Activated T-cell treated with anti-CD3 and anti-CD28 coated beads, Interleukin-2, amount 50 U/mL, for 24 hours (primary cell): ENCODE results near the gene SGPL1.
A peak's percentile ranks its signal among the peaks of the same experiment; 100 is the strongest.
"Not testable (repeated sequence)": the region's sequence is repeated elsewhere in the genome, so short reads cannot be mapped to it uniquely, and the experiment has no call there.

Experiments used
- DNase-seq: peaks from one replicate; pipeline ENCODE4 v3.0.0-alpha.2; 2020
- H3K27ac Mint-ChIP-seq: 2 replicates; pipeline ENCODE4 v1.8.0; 2020; ENCODE audit warnings: mild to moderate bottlenecking, mixed read lengths
- H3K27me3 Mint-ChIP-seq: 2 replicates; pipeline ENCODE4 v1.8.0; 2020; ENCODE audit warnings: mixed read lengths
- H3K36me3 Mint-ChIP-seq: 2 replicates; pipeline ENCODE4 v1.8.0; 2020; ENCODE audit warnings: low read depth, mixed read lengths
- H3K4me1 Mint-ChIP-seq: 2 replicates; pipeline ENCODE4 v1.8.0; 2020; ENCODE audit warnings: low read depth, mixed read lengths
- H3K4me3 Mint-ChIP-seq: 2 replicates; pipeline ENCODE4 v1.8.0; 2020; ENCODE audit warnings: mild to moderate bottlenecking, moderate library complexity, mixed read lengths
- H3K9me3 Mint-ChIP-seq: 2 replicates; pipeline ENCODE4 v1.8.0; 2020; ENCODE audit warnings: mixed read lengths

SGPL1 gene, protein sequence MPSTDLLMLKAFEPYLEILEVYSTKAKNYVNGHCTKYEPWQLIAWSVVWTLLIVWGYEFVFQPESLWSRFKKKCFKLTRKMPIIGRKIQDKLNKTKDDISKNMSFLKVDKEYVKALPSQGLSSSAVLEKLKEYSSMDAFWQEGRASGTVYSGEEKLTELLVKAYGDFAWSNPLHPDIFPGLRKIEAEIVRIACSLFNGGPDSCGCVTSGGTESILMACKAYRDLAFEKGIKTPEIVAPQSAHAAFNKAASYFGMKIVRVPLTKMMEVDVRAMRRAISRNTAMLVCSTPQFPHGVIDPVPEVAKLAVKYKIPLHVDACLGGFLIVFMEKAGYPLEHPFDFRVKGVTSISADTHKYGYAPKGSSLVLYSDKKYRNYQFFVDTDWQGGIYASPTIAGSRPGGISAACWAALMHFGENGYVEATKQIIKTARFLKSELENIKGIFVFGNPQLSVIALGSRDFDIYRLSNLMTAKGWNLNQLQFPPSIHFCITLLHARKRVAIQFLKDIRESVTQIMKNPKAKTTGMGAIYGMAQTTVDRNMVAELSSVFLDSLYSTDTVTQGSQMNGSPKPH

DNA sequence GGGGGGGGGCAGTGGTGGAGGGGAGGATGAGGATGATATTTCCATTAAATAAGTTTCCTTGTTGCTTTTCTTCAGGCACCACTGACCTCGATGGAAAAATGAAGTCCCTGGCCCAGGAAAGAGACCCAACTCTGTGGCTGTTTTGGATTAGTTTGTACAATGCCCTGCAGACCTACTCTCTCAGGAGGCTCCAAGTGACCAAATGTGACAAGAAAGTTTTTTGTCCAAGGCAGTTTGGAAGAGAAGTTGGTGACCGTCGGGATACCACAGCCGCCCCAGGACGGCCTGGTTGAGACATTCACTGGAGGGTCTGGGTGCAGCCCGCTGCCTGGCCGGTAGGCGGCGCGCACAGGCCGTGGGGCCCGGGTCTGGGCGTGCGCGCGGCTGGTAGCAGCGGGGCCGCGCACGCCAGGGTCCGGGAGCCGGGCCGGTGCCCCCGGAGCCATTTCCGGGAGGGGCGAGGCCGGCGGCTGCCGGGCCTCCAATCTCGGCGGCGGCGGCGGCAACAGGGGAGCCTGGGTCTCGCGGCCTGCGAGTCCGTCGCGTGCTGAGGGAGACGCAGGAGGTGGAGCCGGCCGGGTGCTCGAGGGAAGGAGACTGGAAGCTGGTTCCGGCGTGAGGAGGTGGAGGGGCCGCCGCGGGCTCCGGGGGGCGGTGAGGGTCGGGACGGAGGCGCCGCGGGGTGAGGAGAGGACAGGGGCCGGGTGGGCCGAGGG is at the start of gene SGPL1:
Gene SGPL1 (plus strand): TSS at position 445 of the 716 bp plus-strand sequence. CDS start 906 bp downstream, outside the sequence.
- Mint-ChIP-seq H3K27ac (peak within 1 kb of the TSS; percentile 93), H3K27me3 (no peaks in the 10 kb centered on the region), H3K4me3 (peak within 1 kb of the TSS; percentile 91), H3K4me1 (peaks cover 53% of the 10 kb centered on the region), H3K36me3 (peaks cover 39% of the 10 kb centered on the region), H3K9me3 (no peaks in the 10 kb centered on the region)
- DNase-seq: peak; percentile 93

DNA sequence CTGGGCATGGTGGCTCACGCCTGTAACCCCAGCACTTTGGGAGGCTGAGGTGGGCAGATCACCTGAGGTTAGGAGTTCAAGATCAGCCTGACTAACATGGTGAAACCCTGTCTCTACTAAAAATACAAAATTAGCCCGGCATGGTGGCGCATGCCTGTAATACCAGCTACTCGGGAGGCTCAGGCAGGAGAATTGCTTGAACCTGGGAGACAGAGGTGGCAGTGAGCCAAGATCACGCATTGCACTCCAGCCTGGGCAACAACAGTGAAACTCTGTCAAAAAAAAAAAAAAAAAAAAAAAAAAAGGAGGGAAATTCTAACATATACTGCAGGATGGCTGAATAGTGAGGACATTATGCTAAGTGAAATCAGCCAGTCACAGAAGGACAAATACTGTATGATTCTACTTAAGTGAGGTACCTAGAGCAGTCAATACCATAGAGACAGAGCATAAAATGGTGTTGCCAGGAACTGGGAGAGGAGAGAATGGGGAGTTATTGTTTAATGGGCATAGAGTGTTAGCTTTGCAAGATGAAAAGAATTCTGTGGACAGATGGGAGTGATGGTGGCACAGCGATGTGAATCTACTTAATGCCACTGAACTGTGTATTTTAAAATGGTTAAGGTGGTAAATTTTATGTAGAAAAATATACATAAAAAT is 47.6 kb upstream of the SGPL1 start:
- not testable (repeated sequence) for H3K4me3 Mint-ChIP-seq, H3K4me1 Mint-ChIP-seq, H3K27ac Mint-ChIP-seq, H3K36me3 Mint-ChIP-seq, H3K27me3 Mint-ChIP-seq, DNase-seq, H3K9me3 Mint-ChIP-seq

DNA sequence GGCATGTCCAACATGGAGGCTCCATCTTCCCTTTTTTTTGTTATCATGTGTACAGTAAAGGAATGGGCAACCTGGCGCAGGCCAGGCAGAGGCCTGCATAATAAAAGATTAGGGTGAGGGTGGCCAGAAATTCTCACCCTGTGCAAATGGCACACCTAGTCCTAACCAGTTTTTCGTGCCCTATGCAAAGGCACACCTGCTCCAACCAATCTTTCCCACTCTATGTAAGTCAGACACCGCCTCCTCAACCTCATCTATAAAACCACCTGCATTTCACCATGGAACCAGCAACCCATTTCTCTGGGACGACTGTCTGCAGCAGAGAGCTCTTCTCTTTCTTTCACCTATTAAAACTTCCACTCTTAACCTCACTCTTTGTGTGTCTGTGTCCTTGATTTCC is 46.6 kb upstream of the SGPL1 start:
- Mint-ChIP-seq H3K36me3 (no peaks in the 10 kb centered on the region), H3K27me3 (no peaks in the 10 kb centered on the region), H3K9me3 (no peaks in the 10 kb centered on the region), H3K4me3 (no peak overlapping the region), H3K27ac (no peak overlapping the region), H3K4me1 (no peaks in the 10 kb centered on the region)
- no peak for DNase-seq

GRCh38 chr10:70770001-70770400 is 45.7 kb upstream of the SGPL1 start:
- no peaks in the 10 kb centered on the region for H3K36me3 Mint-ChIP-seq
- no peak for DNase-seq
- H3K4me1 Mint-ChIP-seq: no peaks in the 10 kb centered on the region
- H3K4me3 Mint-ChIP-seq: no peak overlapping the region
- no peak overlapping the region for H3K27ac Mint-ChIP-seq
- H3K27me3 Mint-ChIP-seq: no peaks in the 10 kb centered on the region
- no peaks in the 10 kb centered on the region for H3K9me3 Mint-ChIP-seq

GRCh38 chr10:70770516-70770915 is 45.2 kb upstream of the SGPL1 start:
- H3K27ac Mint-ChIP-seq, H3K4me3 Mint-ChIP-seq, H3K36me3 Mint-ChIP-seq, DNase-seq, H3K9me3 Mint-ChIP-seq, H3K27me3 Mint-ChIP-seq, H3K4me1 Mint-ChIP-seq: not testable (repeated sequence)

- Mint-ChIP-seq H3K4me3 (no peak overlapping the region), H3K27me3 (no peaks in the 10 kb centered on the region), H3K27ac (no peak overlapping the region), H3K36me3 (no peaks in the 10 kb centered on the region), H3K9me3 (no peaks in the 10 kb centered on the region), H3K4me1 (no peaks in the 10 kb centered on the region)
- DNase-seq: peak; percentile 21
These were observed 44.2 kb upstream of the SGPL1 start for GRCh38 chr10:70771311-70772194.

DNA sequence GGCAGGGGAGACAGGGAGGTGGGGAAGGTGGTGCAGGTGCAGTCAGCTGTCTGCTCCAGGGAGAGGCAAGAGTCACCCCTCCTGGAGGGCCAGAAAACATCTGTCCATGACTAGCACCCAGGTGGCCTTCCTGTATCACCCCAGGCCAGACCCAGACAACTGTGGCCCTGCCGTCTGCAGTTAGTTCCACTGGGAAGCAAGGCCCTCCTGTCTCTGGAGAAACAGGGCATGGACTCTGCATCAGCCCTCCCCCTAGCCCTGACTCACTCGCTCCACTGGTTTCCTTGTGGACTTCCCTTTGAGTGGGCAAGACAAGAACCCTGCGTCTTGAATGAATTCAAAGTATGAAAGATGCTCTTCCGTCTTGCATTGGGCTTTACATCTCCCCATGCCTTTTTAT is 43.1 kb upstream of the SGPL1 start:
- no peaks in the 10 kb centered on the region for H3K4me1 Mint-ChIP-seq
- no peaks in the 10 kb centered on the region for H3K36me3 Mint-ChIP-seq
- no peaks in the 10 kb centered on the region for H3K27me3 Mint-ChIP-seq
- no peak for DNase-seq
- no peak overlapping the region for H3K27ac Mint-ChIP-seq
- H3K4me3 Mint-ChIP-seq: no peak overlapping the region
- no peaks in the 10 kb centered on the region for H3K9me3 Mint-ChIP-seq

DNA sequence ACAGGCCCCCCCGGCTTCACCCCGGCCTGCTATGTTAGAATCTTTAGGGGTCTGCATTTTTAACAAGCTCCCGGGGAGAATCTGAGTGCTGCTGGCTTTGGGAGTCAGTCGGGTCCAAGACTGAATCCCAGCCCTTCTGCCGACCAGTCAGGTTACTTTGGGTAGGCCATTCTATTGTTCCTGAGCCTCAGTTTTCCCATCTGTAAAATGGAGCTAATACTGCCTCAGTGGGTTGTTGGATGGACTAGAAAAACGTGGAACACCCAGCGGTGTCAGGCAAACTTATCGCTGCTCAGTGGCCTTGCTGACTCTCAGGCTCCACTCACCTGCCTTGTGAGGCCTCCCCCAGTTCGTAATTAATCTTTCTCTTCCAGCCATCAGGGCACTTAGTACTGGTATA is 42.3 kb upstream of the SGPL1 start:
- H3K27ac Mint-ChIP-seq: no peak overlapping the region
- no peaks in the 10 kb centered on the region for H3K36me3 Mint-ChIP-seq
- no peak for DNase-seq
- H3K4me1 Mint-ChIP-seq: no peaks in the 10 kb centered on the region
- no peaks in the 10 kb centered on the region for H3K9me3 Mint-ChIP-seq
- H3K4me3 Mint-ChIP-seq: no peak overlapping the region
- H3K27me3 Mint-ChIP-seq: no peaks in the 10 kb centered on the region

DNA sequence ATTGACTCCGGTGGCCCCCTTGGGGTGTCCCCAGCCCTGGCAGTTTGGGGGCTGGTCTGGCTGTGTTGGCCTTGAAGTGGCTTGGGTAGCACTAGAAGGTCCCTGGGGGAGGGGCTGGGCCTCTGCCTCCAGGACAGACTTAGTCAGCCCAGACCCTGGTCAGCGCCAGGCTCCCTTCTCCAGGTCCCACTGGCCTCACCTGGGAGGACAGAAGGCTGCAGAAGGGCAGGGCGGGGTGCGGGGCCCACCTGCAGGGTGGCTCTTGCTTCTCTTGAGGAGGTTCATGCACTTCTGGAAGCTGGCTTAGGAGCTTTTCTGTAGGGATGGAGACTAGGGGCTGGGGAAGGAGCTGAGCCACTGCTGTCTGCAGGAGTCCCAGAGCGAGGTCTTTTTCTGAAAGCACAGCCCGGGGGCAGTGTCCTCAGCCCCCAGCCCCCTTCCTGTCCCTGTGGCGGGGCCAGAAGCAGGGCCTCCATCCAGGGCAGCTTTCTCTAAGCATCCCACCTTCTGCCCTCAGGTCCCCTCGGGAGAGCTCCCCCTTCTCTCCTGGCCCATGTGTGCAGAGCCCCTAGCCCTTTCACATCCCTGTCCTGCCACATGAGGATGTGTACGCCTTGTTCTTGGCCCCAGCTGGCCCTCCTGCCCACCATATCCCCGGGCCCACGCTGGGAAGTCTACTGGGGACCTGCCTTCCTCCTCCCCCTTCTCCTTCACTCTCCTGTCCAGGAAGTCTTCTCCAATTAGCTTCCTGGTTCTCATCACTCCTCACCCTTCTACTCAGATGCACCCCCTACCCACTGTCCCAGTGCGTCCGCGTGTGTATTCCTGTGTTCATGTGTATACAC is 41.6 kb upstream of the SGPL1 start:
- Mint-ChIP-seq H3K27me3 (no peaks in the 10 kb centered on the region), H3K4me1 (no peaks in the 10 kb centered on the region), H3K36me3 (no peaks in the 10 kb centered on the region), H3K27ac (no peak overlapping the region), H3K9me3 (no peaks in the 10 kb centered on the region), H3K4me3 (no peak overlapping the region)
- no peak for DNase-seq

- H3K27me3 Mint-ChIP-seq: no peaks in the 10 kb centered on the region
These were observed 40.7 kb upstream of the SGPL1 start for GRCh38 chr10:70774810-70775678.

GRCh38 chr10:70775679-70776454 is 39.9 kb upstream of the SGPL1 start:
- Mint-ChIP-seq H3K27me3 (no peaks in the 10 kb centered on the region), H3K36me3 (no peaks in the 10 kb centered on the region), H3K9me3 (no peaks in the 10 kb centered on the region), H3K4me3 (no peak overlapping the region), H3K27ac (no peak overlapping the region), H3K4me1 (no peaks in the 10 kb centered on the region)
- no peak for DNase-seq

More at GRCh38 chr10:70774810-70775678, 40.7 kb upstream of the SGPL1 start:
- no peaks in the 10 kb centered on the region for H3K9me3 Mint-ChIP-seq
- H3K4me3 Mint-ChIP-seq: no peak overlapping the region
- DNase-seq: peak; percentile 27
- H3K4me1 Mint-ChIP-seq: no peaks in the 10 kb centered on the region
- no peaks in the 10 kb centered on the region for H3K36me3 Mint-ChIP-seq
- H3K27ac Mint-ChIP-seq: no peak overlapping the region

- Mint-ChIP-seq H3K9me3 (no peaks in the 10 kb centered on the region), H3K27me3 (no peaks in the 10 kb centered on the region), H3K4me1 (no peaks in the 10 kb centered on the region), H3K4me3 (no peak overlapping the region), H3K27ac (no peak overlapping the region), H3K36me3 (no peaks in the 10 kb centered on the region)
- DNase-seq: no peak
These were observed 39.2 kb upstream of the SGPL1 start for GRCh38 chr10:70776455-70777005.
